HG03196 (cell line): ENCODE data around the gene CPO.

Experiments
- ATAC-seq: cut with Tn5 transposase; IDR thresholded peaks from one replicate; pipeline ENCODE4 v1.9.1; 2021; ENCODE audit not compliant: unreplicated experiment

CPO gene

DNA sequence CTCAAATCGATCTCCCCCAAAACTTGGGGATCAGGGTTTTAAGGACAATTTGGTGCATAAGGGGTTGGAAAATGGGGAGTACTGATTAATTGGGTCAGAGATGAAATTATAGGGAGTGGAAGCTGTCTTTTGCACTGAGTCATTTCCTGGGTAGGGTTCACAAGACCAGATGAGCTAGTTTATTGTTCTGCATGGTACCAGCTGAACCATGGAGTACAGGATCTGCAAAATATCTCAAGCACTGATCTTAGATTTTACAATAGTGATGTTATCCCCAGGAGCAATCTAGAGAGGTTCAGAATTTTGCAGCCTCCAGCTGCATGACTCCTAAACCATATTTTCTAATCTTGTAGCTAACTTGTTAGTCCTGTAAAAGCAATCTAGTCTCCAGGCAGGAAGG lies 73.1 kb downstream of the CPO start:
- no peak for ATAC-seq

DNA sequence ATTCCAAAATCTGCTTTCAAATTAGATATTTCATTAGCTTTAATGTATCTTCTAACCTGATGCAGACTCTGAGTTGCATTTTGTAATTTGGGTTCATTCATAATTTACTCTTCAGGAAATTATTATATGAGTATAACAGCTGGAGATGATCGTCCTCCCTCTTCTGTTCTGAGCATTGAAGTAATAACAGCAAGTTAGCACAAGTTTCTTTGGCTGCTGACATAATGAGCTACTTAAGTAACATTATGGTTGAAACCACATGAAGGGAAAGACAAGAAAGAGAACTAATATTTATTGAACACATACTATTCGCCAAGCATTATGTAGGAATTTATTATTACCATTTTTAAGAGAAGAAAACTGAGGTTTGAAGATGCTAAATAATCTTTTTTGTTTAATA lies 75.1 kb downstream of the CPO start:
- no peak for ATAC-seq

DNA sequence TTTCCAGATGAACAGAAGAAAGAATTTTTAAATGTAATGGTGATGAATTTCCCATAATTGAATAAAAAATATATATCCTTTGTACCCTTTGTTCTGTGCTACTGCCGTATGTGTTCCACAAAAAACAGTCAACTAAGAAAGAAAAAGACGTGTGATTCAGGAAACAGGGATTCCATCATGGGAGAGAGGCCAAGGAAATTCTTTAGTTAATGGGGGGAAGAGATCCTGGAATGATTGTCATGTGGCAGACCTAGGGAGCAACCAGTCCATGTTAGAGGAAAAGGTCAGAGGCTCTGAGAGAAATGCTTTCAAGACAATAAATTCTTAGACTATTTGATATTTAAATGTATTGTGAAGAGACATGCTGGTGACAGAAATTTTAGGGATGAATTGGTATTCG lies 76.6 kb downstream of the CPO start:
- ATAC-seq: no peak
